H9 (cell line): ENCODE data around the gene FAM117A. TPM values are rescaled to one million over a fixed set of nuclear protein-coding genes. Genes with fewer than 3 reads are reported as not detected.

Experiments used
- DNase-seq: peaks from one replicate; pipeline ENCODE4 v3.0.0-alpha.2; 2017
- H2AFZ ChIP-seq: one replicate; pipeline ENCODE4 v1.6.1; 2013; ENCODE audit warnings: mild to moderate bottlenecking, low read length, control low read depth, moderate library complexity
- H2AK5ac ChIP-seq: 2 replicates; pipeline ENCODE4 v1.6.1; 2013; ENCODE audit warnings: low read length, control low read depth, mixed read lengths; ENCODE audit not compliant: insufficient read length
- H2BK120ac ChIP-seq: one replicate; pipeline ENCODE4 v1.6.1; 2013; ENCODE audit warnings: low read depth, mild to moderate bottlenecking, low read length, control low read depth, inconsistent platforms; ENCODE audit not compliant: poor library complexity, severe bottlenecking
- H2BK12ac ChIP-seq: 2 replicates; pipeline ENCODE4 v1.6.1; 2013; ENCODE audit warnings: low read length, control low read depth, mixed read lengths, low read depth; ENCODE audit not compliant: insufficient read length
- H2BK15ac ChIP-seq: 2 replicates; pipeline ENCODE4 v1.6.1; 2013; ENCODE audit warnings: low read depth, low read length, control low read depth
- H2BK20ac ChIP-seq: one replicate; pipeline ENCODE4 v1.6.1; 2013; ENCODE audit warnings: low read depth, mild to moderate bottlenecking, low read length, control low read depth, inconsistent platforms; ENCODE audit not compliant: poor library complexity, severe bottlenecking
- H2BK5ac ChIP-seq: 2 replicates; pipeline ENCODE4 v1.6.1; 2013; ENCODE audit warnings: low read length, control low read depth, mixed read lengths; ENCODE audit not compliant: insufficient read length
- H3K14ac ChIP-seq: 2 replicates; pipeline ENCODE4 v1.6.1; 2013; ENCODE audit warnings: low read length, control low read depth; ENCODE audit not compliant: insufficient read depth
- H3K18ac ChIP-seq: 2 replicates; pipeline ENCODE4 v1.6.1; 2013; ENCODE audit warnings: low read depth, mild to moderate bottlenecking, mixed read lengths, low read length, control low read depth; ENCODE audit not compliant: insufficient read length
- H3K23ac ChIP-seq: 2 replicates; pipeline ENCODE4 v1.6.1; 2013; ENCODE audit warnings: low read length, control low read depth, mixed read lengths, low read depth; ENCODE audit not compliant: insufficient read length
- H3K23me2 ChIP-seq: 2 replicates; pipeline ENCODE4 v1.6.1; 2013; ENCODE audit warnings: low read depth, mild to moderate bottlenecking, mixed read lengths, low read length, control low read depth; ENCODE audit not compliant: insufficient read length, poor library complexity, severe bottlenecking
- H3K27ac ChIP-seq: 2 replicates; pipeline ENCODE4 v1.5.1; 2013; ENCODE audit warnings: low read length, control low read depth, mixed read lengths, low read depth; ENCODE audit not compliant: insufficient read length
- H3K27me3 ChIP-seq: 2 replicates; pipeline ENCODE4 v1.6.1; 2013; ENCODE audit warnings: low read length, control low read depth, inconsistent platforms; ENCODE audit not compliant: insufficient read depth
- H3K4ac ChIP-seq: 2 replicates; pipeline ENCODE4 v1.6.1; 2013; ENCODE audit warnings: low read depth, mild to moderate bottlenecking, control low read depth, inconsistent platforms, low read length, moderate library complexity
- H3K4me1 ChIP-seq: 2 replicates; pipeline ENCODE4 v1.6.1; 2013; ENCODE audit warnings: low read length, control low read depth, inconsistent platforms; ENCODE audit not compliant: insufficient read depth
- H3K4me2 ChIP-seq: 2 replicates; pipeline ENCODE4 v1.6.1; 2013; ENCODE audit warnings: low read length, control low read depth, mixed read lengths; ENCODE audit not compliant: insufficient read length, insufficient read depth
- H3K56ac ChIP-seq: 2 replicates; pipeline ENCODE4 v1.6.1; 2013; ENCODE audit warnings: low read depth, mild to moderate bottlenecking, mixed read lengths, low read length, control low read depth; ENCODE audit not compliant: insufficient read length
- H3K79me1 ChIP-seq: 2 replicates; pipeline ENCODE4 v1.6.1; 2013; ENCODE audit warnings: low read depth, mild to moderate bottlenecking, moderate library complexity, low read length, control low read depth, inconsistent platforms; ENCODE audit not compliant: insufficient read depth, poor library complexity, severe bottlenecking
- H3K79me2 ChIP-seq: 2 replicates; pipeline ENCODE4 v1.6.1; 2013; ENCODE audit warnings: low read length, control low read depth, inconsistent platforms; ENCODE audit not compliant: insufficient read depth
- H3K9ac ChIP-seq: 2 replicates; pipeline ENCODE4 v1.6.1; 2013; ENCODE audit warnings: low read length, control low read depth, mixed read lengths; ENCODE audit not compliant: insufficient read length; ENCODE audit errors: extremely low read depth
- H3K9me3 ChIP-seq: one replicate; pipeline ENCODE4 v1.6.1; 2013; ENCODE audit warnings: low read depth, low read length, inconsistent platforms; ENCODE audit not compliant: control insufficient read depth
- H3T11ph ChIP-seq: one replicate; pipeline ENCODE4 v1.6.1; 2013; ENCODE audit warnings: mild to moderate bottlenecking, low read length, control low read depth, inconsistent platforms
- H4K20me1 ChIP-seq: one replicate; pipeline ENCODE4 v1.6.1; 2013; ENCODE audit not compliant: control insufficient read depth, insufficient read length, insufficient read depth
- H4K5ac ChIP-seq: 2 replicates; pipeline ENCODE4 v1.6.1; 2013; ENCODE audit warnings: low read depth, mild to moderate bottlenecking, mixed read lengths, low read length, control low read depth; ENCODE audit not compliant: insufficient read length
- H4K8ac ChIP-seq: replicated peaks from 2 replicates; pipeline ENCODE4 v1.6.1; 2013; ENCODE audit warnings: low read length, control low read depth, mixed read lengths, low read depth; ENCODE audit not compliant: insufficient read length
- H4K91ac ChIP-seq: 2 replicates; pipeline ENCODE4 v1.6.1; 2013; ENCODE audit warnings: low read depth, mild to moderate bottlenecking, moderate library complexity, mixed read lengths, low read length, control low read depth; ENCODE audit not compliant: insufficient read length
- H3K27ac Mint-ChIP-seq, 3 experiments: 2 replicates in 2 of 3; 3 replicates in 1 of 3; pipeline ENCODE4 v1.8.0; 2020 to 2021; ENCODE audit warnings: mixed read lengths in 3 of 3, mild to moderate bottlenecking in 1 of 3, moderate library complexity in 1 of 3
- H3K27me3 Mint-ChIP-seq: 2 replicates; pipeline ENCODE4 v1.8.0; 2021; ENCODE audit warnings: low read depth, mild to moderate bottlenecking, moderate library complexity, mixed read lengths
- H3K36me3 Mint-ChIP-seq, 3 experiments: 2 replicates in 2 of 3; 3 replicates in 1 of 3; pipeline ENCODE4 v1.8.0; 2020 to 2021; ENCODE audit warnings: low read depth in 3 of 3, mixed read lengths in 3 of 3; ENCODE audit not compliant: insufficient read depth in 1 of 3
- H3K4me1 Mint-ChIP-seq, 2 experiments: 2 replicates each; pipeline ENCODE4 v1.8.0; 2020; ENCODE audit warnings: mixed read lengths in 2 of 2
- H3K4me3 Mint-ChIP-seq, 2 experiments: 2 replicates in 1 of 2; 3 replicates in 1 of 2; pipeline ENCODE4 v1.8.0; 2020 to 2021; ENCODE audit warnings: mild to moderate bottlenecking in 2 of 2, mixed read lengths in 2 of 2, moderate library complexity in 1 of 2
- H3K9me3 Mint-ChIP-seq, 2 experiments: 2 replicates in 1 of 2; 3 replicates in 1 of 2; pipeline ENCODE4 v1.8.0; 2020; ENCODE audit warnings: mild to moderate bottlenecking in 2 of 2, mixed read lengths in 2 of 2, moderate library complexity in 1 of 2
- CTCF ChIP-seq: fragments of 200-600 bp; sonication (generic); conservative IDR thresholded peaks from 3 replicates; pipeline ENCODE4 v1.8.0; 2021; ENCODE audit warnings: antibody characterized with exemption, mild to moderate bottlenecking
- WGBS: extraction: QIAGEN DNeasy Blood & Tissue Kit; methylation state at CpG from one replicate; pipeline ENCODE4 v1.1.7; 2013; ENCODE audit warnings: missing lambda C conversion rate, low lambda C conversion rate, mixed read lengths; ENCODE audit not compliant: insufficient read length; ENCODE audit errors: extremely low coverage; 5-methylcytosine and 5-hydroxymethylcytosine counted together
- total RNA-seq: library from RNA; stranded (reverse); gene quantifications from 2 replicates; pipeline ENCODE4 v1.2.1, GENCODE V29; 2021

FAM117A gene
- total RNA-seq, 1 experiment from 2014 or later = 21.1 TPM

- no peak overlapping the region for H3K4me3 Mint-ChIP-seq
- no peaks in the 10 kb centered on the region; the same call in 1 of the 2 replicates for H3K79me2 ChIP-seq
- no CpG with 5 or more reads among the region's 5 CpGs for WGBS
These were observed 17.0 kb downstream of the FAM117A start for GRCh38 chr17:49746791-49747490.

More at GRCh38 chr17:49746791-49747490, 17.0 kb downstream of the FAM117A start:
- Histone ChIP-seq H3K56ac (no peak overlapping the region), H3K79me1 (peaks cover 11% of the 10 kb centered on the region), H4K5ac (no peak overlapping the region), H2AFZ (no peak overlapping the region), H3K14ac (no peak overlapping the region), H2BK12ac (no peak overlapping the region), H2AK5ac (no peak overlapping the region), H2BK5ac (peak overlapping the region; percentile 39), H3K23ac (no peak overlapping the region), H3K4me1 (peaks cover 4% of the 10 kb centered on the region; the same call in 1 of the 2 replicates), H4K20me1 (no peaks in the 10 kb centered on the region), H2BK20ac (no peak overlapping the region), H3K9ac (no peak overlapping the region), H3K27me3 (no peaks in the 10 kb centered on the region), H4K8ac (no peak overlapping the region), H4K91ac (no peak overlapping the region), H3K4me2 (no peak overlapping the region), H3K23me2 (no peaks in the 10 kb centered on the region), H3K27ac (no peak overlapping the region), H2BK120ac (no peak overlapping the region), H3T11ph (no peak overlapping the region), H2BK15ac (no peak overlapping the region), H3K4ac (no peak overlapping the region), H3K18ac (no peak overlapping the region), H3K9me3 (no peaks in the 10 kb centered on the region)
- TF ChIP-seq CTCF = no peak
- Mint-ChIP-seq H3K27me3 (no peaks in the 10 kb centered on the region), H3K36me3 (peaks cover 1 to 12% (median 4%) of the 10 kb centered on the region in 3 experiments; a peak in 4 of 7 replicates), H3K27ac (peak overlapping the region in 2 of 3 experiments; percentile 45 to 84; a peak in 4 of 7 replicates), H3K9me3 (no peaks in the 10 kb centered on the region), H3K4me1 (peaks cover 0 to 12% of the 10 kb centered on the region in 2 experiments; a peak in 2 of 4 replicates)
- DNase-seq = no peak
